OCI-LY3 (cell line): ENCODE measurements around the gene OR2T34.
"Not testable (repeated sequence)": the region's sequence is repeated elsewhere in the genome, so short reads cannot be mapped to it uniquely, and the experiment has no call there.

Experiments
- H2AFZ ChIP-seq: fragments of 200-600, 300-600 bp; shearing (Covaris generic); 2 replicates; pipeline ENCODE4 v1.6.0; 2014; ENCODE audit warnings: antibody characterized with exemption, low read depth, low read length
- H3K27ac ChIP-seq: fragments of 200-600, 300-600 bp; sonication (generic); 2 replicates; pipeline ENCODE4 v1.5.1; 2014; ENCODE audit warnings: mild to moderate bottlenecking, low read length, moderate library complexity, mixed read lengths
- H3K27me3 ChIP-seq: fragments of 200-600, 300-600 bp; sonication (generic); 2 replicates; pipeline ENCODE4 v1.6.1; 2014; ENCODE audit warnings: low read depth, low read length, mixed read lengths
- H3K36me3 ChIP-seq: fragments of 200-600, 300-600 bp; sonication (generic); replicated peaks from 2 replicates; pipeline ENCODE3; 2014; ENCODE audit warnings: low read depth, low read length, mixed read lengths
- H3K4me1 ChIP-seq: fragments of 300-600, 200-600 bp; sonication (generic); 2 replicates; pipeline ENCODE4 v1.6.1; 2014; ENCODE audit warnings: low read length, mixed read lengths
- H3K4me2 ChIP-seq: fragments of 200-600, 300-600 bp; sonication (generic); 2 replicates; pipeline ENCODE4 v1.6.1; 2014; ENCODE audit warnings: low read length, mixed read lengths
- H3K4me3 ChIP-seq: fragments of 300-600, 200-600 bp; sonication (generic); 2 replicates; pipeline ENCODE4 v1.5.1; 2014; ENCODE audit warnings: antibody characterized with exemption, mild to moderate bottlenecking, low read length, moderate library complexity
- H3K79me2 ChIP-seq: fragments of 300-600, 200-600 bp; shearing (Covaris generic); 2 replicates; pipeline ENCODE4 v1.6.1; 2014; ENCODE audit warnings: mild to moderate bottlenecking, low read length, mixed read lengths
- H3K9ac ChIP-seq: fragments of 300-600, 200-600 bp; shearing (Covaris generic); 2 replicates; pipeline ENCODE4 v1.6.0; 2014; ENCODE audit warnings: mild to moderate bottlenecking, low read length, moderate library complexity
- H3K9me3 ChIP-seq: fragments of 200-600, 300-600 bp; shearing (Covaris generic); 2 replicates; pipeline ENCODE4 v1.6.1; 2014; ENCODE audit warnings: low read length, mixed read lengths; ENCODE audit not compliant: insufficient read depth
- H4K20me1 ChIP-seq: fragments of 200-600, 300-600 bp; sonication (generic); 2 replicates; pipeline ENCODE4 v1.6.1; 2016; ENCODE audit warnings: low read length, mixed read lengths; ENCODE audit not compliant: insufficient read depth
- EZH2phosphoT487 ChIP-seq: fragments of 200-600 bp; shearing (Covaris generic); IDR thresholded peaks from 2 replicates; pipeline ENCODE4 v1.6.1; 2018; ENCODE audit warnings: antibody characterized with exemption, mixed run types, low read depth
- TF ChIP-seq, protein P1 (sequence below): fragments of 200-600, 300-600 bp; sonication (generic); IDR thresholded peaks from 2 replicates; pipeline ENCODE4 v1.5.1; 2014; ENCODE audit warnings: antibody characterized with exemption, low read length, low read depth

Gene OR2T34

DNA sequence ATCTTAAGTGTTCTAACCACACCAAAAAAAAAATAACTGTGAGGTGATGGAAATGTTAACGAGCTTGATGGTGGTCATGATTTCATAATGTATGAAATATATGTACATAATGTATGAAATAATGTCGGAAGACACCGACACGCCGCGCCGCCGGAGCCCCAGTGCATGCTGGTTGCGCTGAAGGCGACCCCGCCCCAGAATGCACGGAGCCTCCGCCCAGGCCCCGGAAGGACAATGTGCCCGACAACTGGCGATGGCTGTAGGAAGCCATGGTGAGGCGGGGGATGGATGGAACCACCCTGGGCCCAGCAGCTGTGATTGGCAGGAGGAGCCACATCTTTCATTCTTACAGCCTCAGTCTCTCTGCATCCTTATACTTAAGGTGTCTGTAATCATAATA is 15.5 kb upstream of the OR2T34 start:
- Histone ChIP-seq H3K4me2 (no peak overlapping the region), H3K9me3 (no peaks in the 10 kb centered on the region), H3K4me3 (no peak overlapping the region), H4K20me1 (no peaks in the 10 kb centered on the region), H3K79me2 (no peaks in the 10 kb centered on the region), H3K27me3 (no peaks in the 10 kb centered on the region), H3K4me1 (no peaks in the 10 kb centered on the region), H3K9ac (no peak overlapping the region), H3K27ac (no peak overlapping the region), H2AFZ (no peak overlapping the region), H3K36me3 (no peaks in the 10 kb centered on the region)
- no peak for TF ChIP-seq EZH2phosphoT487
- TF ChIP-seq, protein P1, sequence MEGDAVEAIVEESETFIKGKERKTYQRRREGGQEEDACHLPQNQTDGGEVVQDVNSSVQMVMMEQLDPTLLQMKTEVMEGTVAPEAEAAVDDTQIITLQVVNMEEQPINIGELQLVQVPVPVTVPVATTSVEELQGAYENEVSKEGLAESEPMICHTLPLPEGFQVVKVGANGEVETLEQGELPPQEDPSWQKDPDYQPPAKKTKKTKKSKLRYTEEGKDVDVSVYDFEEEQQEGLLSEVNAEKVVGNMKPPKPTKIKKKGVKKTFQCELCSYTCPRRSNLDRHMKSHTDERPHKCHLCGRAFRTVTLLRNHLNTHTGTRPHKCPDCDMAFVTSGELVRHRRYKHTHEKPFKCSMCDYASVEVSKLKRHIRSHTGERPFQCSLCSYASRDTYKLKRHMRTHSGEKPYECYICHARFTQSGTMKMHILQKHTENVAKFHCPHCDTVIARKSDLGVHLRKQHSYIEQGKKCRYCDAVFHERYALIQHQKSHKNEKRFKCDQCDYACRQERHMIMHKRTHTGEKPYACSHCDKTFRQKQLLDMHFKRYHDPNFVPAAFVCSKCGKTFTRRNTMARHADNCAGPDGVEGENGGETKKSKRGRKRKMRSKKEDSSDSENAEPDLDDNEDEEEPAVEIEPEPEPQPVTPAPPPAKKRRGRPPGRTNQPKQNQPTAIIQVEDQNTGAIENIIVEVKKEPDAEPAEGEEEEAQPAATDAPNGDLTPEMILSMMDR, result no peak

DNA sequence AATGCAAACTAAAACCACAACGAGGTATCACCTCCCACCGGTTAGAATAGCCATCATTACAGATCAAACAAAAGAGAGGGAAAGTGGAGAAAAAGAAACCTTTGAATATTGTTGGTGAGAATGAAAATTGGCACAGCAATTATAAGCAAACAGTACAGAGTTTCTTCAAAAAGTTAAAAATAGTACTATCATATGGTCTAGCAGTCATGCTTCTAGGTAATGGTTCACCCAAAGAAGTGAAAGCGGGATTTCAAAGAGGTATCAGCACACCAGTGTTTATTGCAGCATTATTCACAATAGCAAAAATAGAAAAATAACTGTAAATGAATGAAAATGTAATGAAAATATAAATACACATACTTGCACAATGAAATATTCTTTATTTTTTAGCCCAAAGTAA is 14.8 kb upstream of the OR2T34 start:
- no peak overlapping the region for H3K4me2 ChIP-seq

DNA sequence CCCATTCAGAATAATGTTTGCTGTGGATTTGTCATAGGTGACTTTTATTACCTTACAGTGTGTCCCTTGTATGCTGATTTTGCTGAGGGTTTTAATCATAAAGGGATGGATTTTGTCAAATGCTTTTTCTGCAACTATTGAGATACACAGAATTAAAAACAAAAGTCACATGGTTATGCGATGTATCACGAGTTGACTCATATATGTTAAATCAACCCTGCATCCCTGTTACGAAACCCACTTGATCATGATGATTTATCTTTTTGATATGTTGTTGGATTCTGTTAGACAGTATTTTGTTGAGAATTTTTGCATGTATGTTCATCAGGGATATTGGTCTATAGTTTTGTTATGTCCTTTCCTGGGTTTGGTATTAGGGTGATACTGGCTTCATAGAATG is 10.7 kb upstream of the OR2T34 start:
- H3K4me2 ChIP-seq, result no peak overlapping the region
- H3K9ac ChIP-seq, result no peak overlapping the region
- H3K27me3 ChIP-seq, result no peaks in the 10 kb centered on the region
- H2AFZ ChIP-seq, result no peak overlapping the region
- H3K27ac ChIP-seq, result no peak overlapping the region
- no peak overlapping the region for H3K4me3 ChIP-seq
- H3K79me2 ChIP-seq, result no peaks in the 10 kb centered on the region
- H3K9me3 ChIP-seq, result no peaks in the 10 kb centered on the region
- H3K36me3 ChIP-seq, result no peaks in the 10 kb centered on the region
- TF ChIP-seq, protein P1, result no peak
- TF ChIP-seq EZH2phosphoT487, result no peak
- no peaks in the 10 kb centered on the region for H4K20me1 ChIP-seq
- no peaks in the 10 kb centered on the region for H3K4me1 ChIP-seq

More for the DNA sequence above, 14.8 kb upstream of the OR2T34 start:
- no peak overlapping the region for H2AFZ ChIP-seq
- H3K4me3 ChIP-seq, result no peak overlapping the region
- H3K36me3 ChIP-seq, result no peaks in the 10 kb centered on the region
- H3K27me3 ChIP-seq, result no peaks in the 10 kb centered on the region
- H3K4me1 ChIP-seq, result no peaks in the 10 kb centered on the region
- no peaks in the 10 kb centered on the region for H3K9me3 ChIP-seq
- no peak overlapping the region for H3K9ac ChIP-seq
- no peak for TF ChIP-seq EZH2phosphoT487
- TF ChIP-seq, protein P1, result no peak
- H3K79me2 ChIP-seq, result no peaks in the 10 kb centered on the region
- H3K27ac ChIP-seq, result no peak overlapping the region
- no peaks in the 10 kb centered on the region for H4K20me1 ChIP-seq

DNA sequence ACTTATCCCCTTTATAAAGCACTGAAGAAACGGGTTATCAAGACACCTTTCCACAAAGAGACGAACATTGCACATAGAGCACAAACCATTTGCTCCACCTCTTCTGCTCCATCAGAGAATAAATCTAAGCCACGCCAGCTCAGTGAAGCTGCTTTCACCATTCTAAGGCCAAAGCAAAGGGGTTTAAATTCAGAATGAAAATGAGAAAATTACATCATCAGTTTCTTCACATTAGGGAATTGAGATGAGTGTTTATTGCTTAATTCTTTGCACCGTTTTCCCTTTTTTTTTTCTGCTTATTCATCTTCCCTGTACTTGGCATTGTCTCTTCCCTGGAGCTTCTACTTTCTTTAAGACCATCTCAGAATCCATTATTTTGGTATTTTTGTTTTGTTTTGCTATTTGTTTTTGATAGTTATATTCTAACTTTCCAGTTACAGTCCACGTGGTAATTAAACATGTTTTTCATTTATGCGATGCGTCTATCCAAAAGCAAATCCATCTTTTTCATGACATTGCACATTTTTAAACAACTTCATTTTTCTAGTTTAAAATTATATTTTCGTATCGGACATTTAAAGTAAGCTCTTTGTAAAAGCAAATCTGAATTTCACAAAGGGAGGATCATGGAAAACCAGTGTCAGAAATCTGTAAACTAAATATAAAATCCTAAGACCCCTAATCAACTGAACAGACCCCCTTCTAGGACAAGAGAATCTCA is 1.9 kb upstream of the OR2T34 start:
- no peak overlapping the region for H3K4me2 ChIP-seq
- no peak overlapping the region for H2AFZ ChIP-seq
- H3K27me3 ChIP-seq, result no peaks in the 10 kb centered on the region
- no peak overlapping the region for H3K27ac ChIP-seq
- no peaks in the 10 kb centered on the region for H3K79me2 ChIP-seq
- TF ChIP-seq EZH2phosphoT487, result no peak
- TF ChIP-seq, protein P1, result no peak
- H3K36me3 ChIP-seq, result no peaks in the 10 kb centered on the region
- H4K20me1 ChIP-seq, result no peaks in the 10 kb centered on the region
- no peaks in the 10 kb centered on the region for H3K4me1 ChIP-seq
- H3K9ac ChIP-seq, result no peak overlapping the region
- H3K9me3 ChIP-seq, result no peaks in the 10 kb centered on the region
- no peak overlapping the region for H3K4me3 ChIP-seq

DNA sequence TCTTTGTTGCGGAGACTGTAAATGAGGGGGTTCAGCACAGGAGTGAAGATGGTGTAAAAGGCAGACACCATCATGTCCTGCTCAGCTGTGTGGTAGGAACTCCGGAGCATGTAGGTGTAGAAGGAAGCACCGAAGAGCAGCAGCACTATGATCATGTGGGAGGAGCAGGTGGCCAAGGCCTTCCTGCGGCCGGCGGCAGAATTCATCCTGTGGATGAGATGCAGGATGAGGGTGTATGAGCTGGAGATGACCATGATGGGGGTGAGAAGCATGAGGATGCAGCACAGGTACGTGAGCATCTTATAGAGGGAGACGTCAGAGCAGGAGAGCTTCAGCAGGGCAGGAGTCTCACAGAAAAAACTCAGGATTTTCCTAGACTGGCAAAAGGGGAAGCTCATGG is 701 bp downstream of the OR2T34 start:
- not testable (repeated sequence) for H3K27me3 ChIP-seq, H3K27ac ChIP-seq, H3K79me2 ChIP-seq, H2AFZ ChIP-seq, H3K4me1 ChIP-seq, H3K9ac ChIP-seq, H3K36me3 ChIP-seq, H3K4me2 ChIP-seq, H3K9me3 ChIP-seq, H3K4me3 ChIP-seq, H4K20me1 ChIP-seq

DNA sequence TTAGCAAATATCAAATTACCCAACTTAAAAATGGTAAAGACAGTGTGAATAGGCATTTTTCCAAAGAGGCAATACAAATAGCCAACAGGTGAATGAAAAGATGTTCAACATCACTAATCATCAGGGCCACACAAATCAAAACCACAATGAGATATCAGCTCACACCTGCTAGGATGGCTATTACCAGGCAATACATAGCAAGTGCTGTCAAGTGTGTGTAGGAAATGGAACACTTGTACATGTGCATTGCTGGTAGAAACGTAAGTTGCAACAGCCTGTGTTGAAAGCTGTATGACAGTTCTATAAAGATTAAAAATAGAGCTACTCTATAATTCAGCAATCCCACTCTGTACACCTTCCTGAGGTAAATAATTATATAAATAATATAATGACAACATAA is 2.5 kb downstream of the OR2T34 start:
- H3K4me1 ChIP-seq, H3K27ac ChIP-seq, H3K36me3 ChIP-seq, H3K4me2 ChIP-seq, H2AFZ ChIP-seq, H3K27me3 ChIP-seq, H3K9me3 ChIP-seq, H3K79me2 ChIP-seq, H3K4me3 ChIP-seq, H4K20me1 ChIP-seq, H3K9ac ChIP-seq: not testable (repeated sequence)
